Measurements from ENCODE around the gene RMI2. TPM values are rescaled to one million over a fixed set of nuclear protein-coding genes. Genes with fewer than 3 reads are reported as not detected.
A peak's percentile ranks its signal among the peaks of the same experiment; 100 is the strongest.

Gene RMI2
- total RNA-seq, 2 experiments from 2014 or later = 1.3 to 1.5 TPM

DNA sequence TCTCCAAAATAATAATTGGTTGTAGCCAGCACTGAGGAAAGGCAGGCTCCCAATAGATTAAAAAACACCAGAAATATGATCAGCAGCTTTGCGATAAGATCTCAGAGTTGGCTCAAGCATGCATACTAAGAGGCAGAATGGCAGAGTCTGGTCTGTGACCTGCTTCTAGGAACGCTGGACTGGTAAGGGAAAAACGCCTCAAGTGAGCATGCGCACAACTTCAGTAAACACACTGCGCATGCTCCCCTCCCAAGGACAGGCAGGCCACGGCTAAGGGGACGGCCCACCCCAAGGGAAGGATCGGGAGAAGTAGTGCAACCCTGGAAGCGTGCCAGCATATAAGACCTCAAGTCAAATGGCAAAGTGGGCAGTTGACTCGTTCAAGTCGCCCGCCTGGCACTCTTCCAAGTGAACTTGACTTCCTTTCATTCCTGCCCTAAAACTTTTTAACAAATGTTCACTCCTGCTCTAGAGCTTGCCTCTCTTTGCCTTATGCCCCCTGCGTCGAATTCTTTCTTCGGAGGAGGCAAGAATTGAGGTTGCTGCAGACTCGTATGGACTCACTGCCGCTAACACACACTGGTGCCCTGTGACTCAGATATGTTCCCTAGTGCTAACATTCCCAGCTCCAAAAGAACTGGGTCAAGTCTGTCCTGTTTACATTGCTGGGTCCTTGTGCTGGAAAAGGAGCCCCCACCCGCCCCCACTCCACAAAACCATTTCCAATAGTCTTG lies 41.7 kb upstream of the RMI2 start:
- no peaks in the 10 kb centered on the region for H3K36me3 Mint-ChIP-seq (ENCODE audit: low read depth)
- H3K4me1 Mint-ChIP-seq (ENCODE audit: low read depth) = peaks cover 6% of the 10 kb centered on the region
- Histone ChIP-seq H3K27me3 (ENCODE audit: control insufficient read depth in 1 of 2, insufficient read depth in 2 of 2, low read length in 2 of 2) (no peaks in the 10 kb centered on the region), H3K9me3 (ENCODE audit: control insufficient read depth in 1 of 2, insufficient read depth in 1 of 2, low read length in 2 of 2) (no peaks in the 10 kb centered on the region), H3K36me3 (ENCODE audit: insufficient read depth, low read length) (no peaks in the 10 kb centered on the region), H3K4me1 (ENCODE audit: insufficient read depth, low read length) (peaks cover 8% of the 10 kb centered on the region), H3K4me3 (ENCODE audit: low read length) (no peak overlapping the region), H3K27ac (ENCODE audit: low read depth in 1 of 2, low read length in 2 of 2) (no peak overlapping the region)
- TF ChIP-seq, protein P1, sequence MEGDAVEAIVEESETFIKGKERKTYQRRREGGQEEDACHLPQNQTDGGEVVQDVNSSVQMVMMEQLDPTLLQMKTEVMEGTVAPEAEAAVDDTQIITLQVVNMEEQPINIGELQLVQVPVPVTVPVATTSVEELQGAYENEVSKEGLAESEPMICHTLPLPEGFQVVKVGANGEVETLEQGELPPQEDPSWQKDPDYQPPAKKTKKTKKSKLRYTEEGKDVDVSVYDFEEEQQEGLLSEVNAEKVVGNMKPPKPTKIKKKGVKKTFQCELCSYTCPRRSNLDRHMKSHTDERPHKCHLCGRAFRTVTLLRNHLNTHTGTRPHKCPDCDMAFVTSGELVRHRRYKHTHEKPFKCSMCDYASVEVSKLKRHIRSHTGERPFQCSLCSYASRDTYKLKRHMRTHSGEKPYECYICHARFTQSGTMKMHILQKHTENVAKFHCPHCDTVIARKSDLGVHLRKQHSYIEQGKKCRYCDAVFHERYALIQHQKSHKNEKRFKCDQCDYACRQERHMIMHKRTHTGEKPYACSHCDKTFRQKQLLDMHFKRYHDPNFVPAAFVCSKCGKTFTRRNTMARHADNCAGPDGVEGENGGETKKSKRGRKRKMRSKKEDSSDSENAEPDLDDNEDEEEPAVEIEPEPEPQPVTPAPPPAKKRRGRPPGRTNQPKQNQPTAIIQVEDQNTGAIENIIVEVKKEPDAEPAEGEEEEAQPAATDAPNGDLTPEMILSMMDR (IDR thresholded peaks at IDR 0.05) = no peak
- no peak for ATAC-seq (ENCODE audit: poor library complexity)
- intact Hi-C loops (cut with DNase I, micrococcal nuclease) = no loop called here
- no peaks in the 10 kb centered on the region for H3K27me3 Mint-ChIP-seq
- DNase-seq = no peak
- ChIA-PET POLR2A (no interaction called here), CTCF (no interaction called here)
- H3K4me3 Mint-ChIP-seq = no peak overlapping the region
- H3K9me3 Mint-ChIP-seq = no peaks in the 10 kb centered on the region
- H3K27ac Mint-ChIP-seq = no peak overlapping the region

DNA sequence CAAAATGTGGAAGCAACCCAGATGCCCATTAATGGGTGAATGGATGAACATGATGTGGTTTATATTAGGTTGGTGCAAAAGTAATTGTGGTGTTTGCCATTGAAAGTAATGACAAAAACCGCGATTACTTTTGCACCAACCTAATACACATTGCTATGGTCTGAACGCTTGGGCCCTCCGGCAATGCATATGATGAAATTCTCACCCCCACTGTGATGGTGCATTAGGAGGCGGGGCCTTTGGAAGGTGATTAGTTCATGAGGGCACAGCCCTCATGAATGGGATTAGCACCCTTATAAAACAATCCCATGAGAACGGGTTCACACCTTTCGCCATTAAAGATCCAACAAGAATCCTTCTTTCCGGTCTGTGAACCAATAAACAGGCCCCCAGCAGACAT lies 38.9 kb upstream of the RMI2 start:
- no peaks in the 10 kb centered on the region for H3K36me3 Mint-ChIP-seq (ENCODE audit: low read depth)
- intact Hi-C loops (cut with DNase I, micrococcal nuclease) = no loop called here
- Histone ChIP-seq H3K27me3 (ENCODE audit: control insufficient read depth in 1 of 2, insufficient read depth in 2 of 2, low read length in 2 of 2) (no peaks in the 10 kb centered on the region), H3K36me3 (ENCODE audit: insufficient read depth, low read length) (no peaks in the 10 kb centered on the region), H3K4me1 (ENCODE audit: insufficient read depth, low read length) (peaks cover 21% of the 10 kb centered on the region), H3K9me3 (ENCODE audit: control insufficient read depth in 1 of 2, insufficient read depth in 1 of 2, low read length in 2 of 2) (no peaks in the 10 kb centered on the region), H3K27ac (ENCODE audit: low read depth in 1 of 2, low read length in 2 of 2) (no peak overlapping the region), H3K4me3 (ENCODE audit: low read length) (no peak overlapping the region)
- ATAC-seq (ENCODE audit: poor library complexity) = no peak
- no peak overlapping the region for H3K4me3 Mint-ChIP-seq
- H3K27me3 Mint-ChIP-seq = no peaks in the 10 kb centered on the region
- POLR2A ChIA-PET = no interaction called here
- DNase-seq = no peak
- H3K4me1 Mint-ChIP-seq (ENCODE audit: low read depth) = peaks cover 11% of the 10 kb centered on the region
- TF ChIP-seq, protein P1 (IDR thresholded peaks at IDR 0.05) = no peak
- no peaks in the 10 kb centered on the region for H3K9me3 Mint-ChIP-seq
- CTCF ChIA-PET = no interaction called here
- H3K27ac Mint-ChIP-seq = no peak overlapping the region

DNA sequence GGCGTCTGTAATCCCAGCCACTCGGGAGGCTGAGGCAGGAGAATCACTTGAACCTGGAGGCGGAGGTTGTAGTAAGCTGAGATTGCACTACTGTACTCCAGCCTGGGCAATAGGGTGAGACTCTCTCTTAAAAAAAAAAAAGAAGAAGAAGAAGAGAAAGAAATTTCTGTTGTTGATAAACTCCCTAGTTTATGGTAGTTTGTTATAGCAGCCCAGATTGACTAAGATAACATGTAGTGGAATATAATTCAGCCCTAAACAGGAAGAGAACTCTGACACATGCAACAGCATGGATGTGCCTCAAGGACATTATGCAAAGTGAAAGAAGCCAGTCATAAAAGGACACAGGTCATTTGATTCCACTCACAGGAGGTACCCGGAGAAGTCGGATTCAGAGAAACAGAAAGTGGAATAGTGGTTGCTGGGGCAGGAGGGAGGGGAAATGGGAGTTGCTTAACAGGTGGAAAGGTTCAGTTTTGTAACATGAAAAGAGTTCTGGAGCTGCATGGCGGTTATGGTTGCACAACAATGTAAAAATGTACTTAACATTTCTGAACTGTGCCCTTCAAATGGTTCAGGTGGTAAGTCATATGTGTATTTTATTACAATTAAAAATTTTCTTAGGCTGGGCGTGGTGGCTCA lies 38.1 kb upstream of the RMI2 start:
- Histone ChIP-seq H3K36me3 (ENCODE audit: insufficient read depth, low read length) (no peaks in the 10 kb centered on the region), H3K9me3 (ENCODE audit: control insufficient read depth in 1 of 2, insufficient read depth in 1 of 2, low read length in 2 of 2) (no peaks in the 10 kb centered on the region), H3K27me3 (ENCODE audit: control insufficient read depth in 1 of 2, insufficient read depth in 2 of 2, low read length in 2 of 2) (no peaks in the 10 kb centered on the region), H3K27ac (ENCODE audit: low read depth in 1 of 2, low read length in 2 of 2) (no peak overlapping the region), H3K4me1 (ENCODE audit: insufficient read depth, low read length) (peaks cover 27% of the 10 kb centered on the region), H3K4me3 (ENCODE audit: low read length) (no peak overlapping the region)
- Mint-ChIP-seq H3K27me3 (no peaks in the 10 kb centered on the region), H3K4me3 (no peak overlapping the region), H3K27ac (no peak overlapping the region), H3K4me1 (ENCODE audit: low read depth) (peaks cover 18% of the 10 kb centered on the region), H3K36me3 (ENCODE audit: low read depth) (no peaks in the 10 kb centered on the region), H3K9me3 (no peaks in the 10 kb centered on the region)
- TF ChIP-seq, protein P1 (IDR thresholded peaks at IDR 0.05) = no peak
- DNase-seq = peak in 1 of 14 experiments; percentile 25
- ChIA-PET CTCF (no interaction called here), POLR2A (no interaction called here)
- no peak for ATAC-seq (ENCODE audit: poor library complexity)
- intact Hi-C loops (cut with DNase I, micrococcal nuclease) = no loop called here

Measured in CD4-positive, alpha-beta T cell (primary cell).